HepG2 (cell line): ENCODE data around the gene SLC1A5. TPM values are rescaled to one million over a fixed set of nuclear protein-coding genes. Genes with fewer than 3 reads are reported as not detected.

Source experiments
- CENPX ChIP-seq: sonication (generic); formaldehyde crosslinking; IDR thresholded peaks from 2 replicates; pipeline ENCODE4 v1.9.0; 2021; ENCODE audit warnings: mild to moderate bottlenecking, missing genetic modification reagents, moderate library complexity
- DPF2 ChIP-seq: sonication (generic); formaldehyde crosslinking; IDR thresholded peaks from 2 replicates; pipeline ENCODE4 v1.4.0; 2020; ENCODE audit warnings: mild to moderate bottlenecking, low read depth, missing genetic modification reagents, borderline replicate concordance
- KAT2B ChIP-seq: fragments of 150-350 bp; IDR thresholded peaks from 2 replicates; pipeline ENCODE4 v1.6.1; 2014; ENCODE audit warnings: low read depth, low read length, borderline replicate concordance
- KLF16 ChIP-seq, 2 experiments: sonication (generic) in 1 of 2; formaldehyde crosslinking in 1 of 2; IDR thresholded peaks; 2 replicates each; pipeline versions ENCODE4 v1.6.1 to v1.8.0; 2016 to 2023; ENCODE audit warnings: missing genetic modification reagents in 2 of 2, missing compliant biosample characterization in 1 of 2
- MAFG ChIP-seq: sonication (generic); formaldehyde crosslinking; IDR thresholded peaks from 2 replicates; pipeline ENCODE4 v1.5.1; 2020; ENCODE audit warnings: mild to moderate bottlenecking, missing genetic modification reagents
- PAWR ChIP-seq: sonication (generic); formaldehyde crosslinking; IDR thresholded peaks from 2 replicates; pipeline ENCODE4 v1.4.0; 2020; ENCODE audit warnings: missing genetic modification reagents, mild to moderate bottlenecking, borderline replicate concordance
- PCBP1 ChIP-seq: fragments of 200-400 bp; formaldehyde crosslinking; IDR thresholded peaks from 2 replicates; pipeline ENCODE4 v1.6.1; 2017; ENCODE audit warnings: mild to moderate bottlenecking, low read depth, low read length, borderline replicate concordance
- PITX1 ChIP-seq: sonication (generic); formaldehyde crosslinking; IDR thresholded peaks from 2 replicates; pipeline ENCODE4 v1.5.1; 2020; ENCODE audit warnings: mild to moderate bottlenecking, missing genetic modification reagents
- SALL2 ChIP-seq: sonication (generic); formaldehyde crosslinking; IDR thresholded peaks from 2 replicates; pipeline ENCODE4 v1.8.1; 2023; ENCODE audit warnings: mild to moderate bottlenecking, missing genetic modification reagents, inconsistent platforms
- TSC22D2 ChIP-seq: sonication (generic); formaldehyde crosslinking; IDR thresholded peaks from 2 replicates; pipeline ENCODE4 v1.5.1; 2020; ENCODE audit warnings: missing genetic modification reagents, mild to moderate bottlenecking, borderline replicate concordance
- XRCC5 ChIP-seq: fragments of 200-400 bp; formaldehyde crosslinking; optimal IDR thresholded peaks from 2 replicates; pipeline ENCODE3; 2017; ENCODE audit warnings: mild to moderate bottlenecking, low read length
- ZFP82 ChIP-seq: sonication (generic); formaldehyde crosslinking; IDR thresholded peaks from 2 replicates; pipeline ENCODE4 v1.5.1; 2020; ENCODE audit warnings: mild to moderate bottlenecking, missing genetic modification reagents, borderline replicate concordance
- ZNF547 ChIP-seq: sonication (generic); formaldehyde crosslinking; IDR thresholded peaks from 2 replicates; pipeline ENCODE4 v1.5.1; 2020; ENCODE audit warnings: mild to moderate bottlenecking, missing genetic modification reagents
- ZNF614 ChIP-seq: IDR thresholded peaks from 2 replicates; pipeline ENCODE4 v1.6.1; 2018; ENCODE audit warnings: missing biosample characterization, missing genetic modification reagents, inconsistent platforms, borderline replicate concordance
- ZNF747 ChIP-seq: sonication (generic); formaldehyde crosslinking; IDR thresholded peaks from 2 replicates; pipeline ENCODE4 v1.8.1; 2023; ENCODE audit warnings: missing genetic modification reagents, mild to moderate bottlenecking, borderline replicate concordance
- ZSCAN30 ChIP-seq: sonication (generic); formaldehyde crosslinking; IDR thresholded peaks from 2 replicates; pipeline ENCODE4 v1.5.0; 2020; ENCODE audit warnings: mild to moderate bottlenecking, missing genetic modification reagents
- polyA plus RNA-seq, 8 experiments: library from polyadenylated mRNA; depleted of rRNA in 3 of 8; stranded (reverse) in 7 of 8; unstranded in 1 of 8; fragments of >200 nt; fragmentation: Illumina TruSeq in 4 of 8; extraction: Trizol in 4 of 8; gene quantifications; 2 replicates each; pipeline versions ENCODE4 v1.2.1 to v1.2.3, GENCODE V29; 2011 to 2016; ENCODE audit warnings: low read depth in 4 of 8, missing spikeins in 1 of 8, mixed read lengths in 1 of 8; ENCODE audit not compliant: insufficient read depth in 1 of 8
- total RNA-seq, 5 experiments: library from RNA; depleted of rRNA; stranded (reverse); fragments of >200 nt; fragmentation: Illumina TruSeq; extraction: Trizol; gene quantifications; 2 replicates each; pipeline ENCODE4 v1.2.3, GENCODE V29; 2016; ENCODE audit warnings: low read depth in 1 of 5
- TF ChIP-seq, protein P1 (sequence below): sonication (generic); formaldehyde crosslinking; IDR thresholded peaks from 2 replicates; pipeline ENCODE4 v1.4.0; 2020; ENCODE audit warnings: mild to moderate bottlenecking, missing genetic modification reagents
- TF ChIP-seq, protein P2 (sequence below): IDR thresholded peaks from 2 replicates; pipeline ENCODE4 v1.6.1; 2016; ENCODE audit warnings: mild to moderate bottlenecking, missing biosample characterization, missing genetic modification reagents
- TF ChIP-seq, protein P3 (sequence below): sonication (generic); formaldehyde crosslinking; IDR thresholded peaks from 2 replicates; pipeline ENCODE4 v1.4.0; 2020; ENCODE audit warnings: missing genetic modification reagents
- TF ChIP-seq, protein P4 (sequence below): sonication (generic); formaldehyde crosslinking; IDR thresholded peaks from 2 replicates; pipeline ENCODE4 v1.4.0; 2020; ENCODE audit warnings: missing genetic modification reagents

Gene SLC1A5
- total and polyA plus RNA-seq, 2 of the 13 experiments (the other 11 are each of a cell fraction or from before 2014, with no cell fraction given) = 120 to 159 TPM

DNA sequence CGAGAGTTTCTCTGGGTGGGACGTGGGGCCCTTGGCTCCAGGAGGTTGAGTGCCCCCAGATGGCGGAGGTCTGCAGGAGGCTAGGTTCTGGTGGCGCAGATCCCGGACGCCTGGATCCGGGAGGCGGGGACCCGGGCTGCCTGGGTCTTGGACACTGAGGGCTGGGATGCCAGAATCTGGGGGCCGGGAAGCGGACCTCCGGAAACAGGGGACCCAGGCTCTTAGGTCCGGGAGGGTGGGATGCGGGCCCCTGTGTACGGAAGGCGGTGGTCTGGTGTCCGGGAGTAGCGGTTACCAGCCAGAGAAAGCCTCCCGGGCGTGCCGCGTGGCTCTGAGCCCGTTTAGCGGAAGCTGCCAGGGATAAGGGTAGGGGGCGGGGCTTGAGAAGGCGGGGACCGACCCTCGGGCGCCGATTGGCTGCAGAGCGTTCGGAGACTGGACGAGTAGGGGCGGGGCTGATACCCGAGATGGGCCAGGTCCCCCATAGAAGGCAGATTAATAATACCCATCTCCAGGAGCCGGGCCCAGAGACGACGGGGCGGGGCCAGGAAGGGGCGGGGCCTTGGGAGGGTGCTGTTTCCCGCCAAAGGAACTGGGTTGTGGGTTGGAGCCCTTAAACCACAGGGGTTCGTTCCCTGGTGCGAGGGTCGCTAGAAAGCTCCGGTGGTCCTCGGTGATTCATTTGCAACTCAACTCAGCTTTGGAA, at the start of gene SLC1A5 (continued):
- peak; percentile 96; the same call in 1 of the 2 replicates for TF ChIP-seq TSC22D2 (CRISPR knock-in tag)
- TF ChIP-seq, protein P1, sequence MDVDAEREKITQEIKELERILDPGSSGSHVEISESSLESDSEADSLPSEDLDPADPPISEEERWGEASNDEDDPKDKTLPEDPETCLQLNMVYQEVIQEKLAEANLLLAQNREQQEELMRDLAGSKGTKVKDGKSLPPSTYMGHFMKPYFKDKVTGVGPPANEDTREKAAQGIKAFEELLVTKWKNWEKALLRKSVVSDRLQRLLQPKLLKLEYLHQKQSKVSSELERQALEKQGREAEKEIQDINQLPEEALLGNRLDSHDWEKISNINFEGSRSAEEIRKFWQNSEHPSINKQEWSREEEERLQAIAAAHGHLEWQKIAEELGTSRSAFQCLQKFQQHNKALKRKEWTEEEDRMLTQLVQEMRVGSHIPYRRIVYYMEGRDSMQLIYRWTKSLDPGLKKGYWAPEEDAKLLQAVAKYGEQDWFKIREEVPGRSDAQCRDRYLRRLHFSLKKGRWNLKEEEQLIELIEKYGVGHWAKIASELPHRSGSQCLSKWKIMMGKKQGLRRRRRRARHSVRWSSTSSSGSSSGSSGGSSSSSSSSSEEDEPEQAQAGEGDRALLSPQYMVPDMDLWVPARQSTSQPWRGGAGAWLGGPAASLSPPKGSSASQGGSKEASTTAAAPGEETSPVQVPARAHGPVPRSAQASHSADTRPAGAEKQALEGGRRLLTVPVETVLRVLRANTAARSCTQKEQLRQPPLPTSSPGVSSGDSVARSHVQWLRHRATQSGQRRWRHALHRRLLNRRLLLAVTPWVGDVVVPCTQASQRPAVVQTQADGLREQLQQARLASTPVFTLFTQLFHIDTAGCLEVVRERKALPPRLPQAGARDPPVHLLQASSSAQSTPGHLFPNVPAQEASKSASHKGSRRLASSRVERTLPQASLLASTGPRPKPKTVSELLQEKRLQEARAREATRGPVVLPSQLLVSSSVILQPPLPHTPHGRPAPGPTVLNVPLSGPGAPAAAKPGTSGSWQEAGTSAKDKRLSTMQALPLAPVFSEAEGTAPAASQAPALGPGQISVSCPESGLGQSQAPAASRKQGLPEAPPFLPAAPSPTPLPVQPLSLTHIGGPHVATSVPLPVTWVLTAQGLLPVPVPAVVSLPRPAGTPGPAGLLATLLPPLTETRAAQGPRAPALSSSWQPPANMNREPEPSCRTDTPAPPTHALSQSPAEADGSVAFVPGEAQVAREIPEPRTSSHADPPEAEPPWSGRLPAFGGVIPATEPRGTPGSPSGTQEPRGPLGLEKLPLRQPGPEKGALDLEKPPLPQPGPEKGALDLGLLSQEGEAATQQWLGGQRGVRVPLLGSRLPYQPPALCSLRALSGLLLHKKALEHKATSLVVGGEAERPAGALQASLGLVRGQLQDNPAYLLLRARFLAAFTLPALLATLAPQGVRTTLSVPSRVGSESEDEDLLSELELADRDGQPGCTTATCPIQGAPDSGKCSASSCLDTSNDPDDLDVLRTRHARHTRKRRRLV (CRISPR knock-in tag) = no peak
- no peak for TF ChIP-seq MAFG (CRISPR knock-in tag)
- 0 out of 2 replicates have a peak, but pooled peaks have one; percentile 51 for TF ChIP-seq PCBP1
- no peak for TF ChIP-seq ZNF747
- TF ChIP-seq ZSCAN30 (CRISPR knock-in tag) = 0 out of 2 replicates have a peak, but pooled peaks have one; percentile 31
- TF ChIP-seq, protein P2, sequence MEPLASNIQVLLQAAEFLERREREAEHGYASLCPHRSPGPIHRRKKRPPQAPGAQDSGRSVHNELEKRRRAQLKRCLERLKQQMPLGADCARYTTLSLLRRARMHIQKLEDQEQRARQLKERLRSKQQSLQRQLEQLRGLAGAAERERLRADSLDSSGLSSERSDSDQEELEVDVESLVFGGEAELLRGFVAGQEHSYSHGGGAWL = peak; percentile 97
- peak; percentile 88; the same call in 1 of the 2 replicates for TF ChIP-seq ZFP82
- TF ChIP-seq SALL2 (CRISPR knock-in tag) = no peak
- no peak for TF ChIP-seq CENPX
- peak in 1 of 2 experiments; percentile 98; a peak in 2 of 4 replicates for TF ChIP-seq KLF16 (CRISPR knock-in tag; IDR thresholded peaks at IDR 0.05)
- no peak for TF ChIP-seq PAWR (CRISPR knock-in tag)
- TF ChIP-seq ZNF547 = no peak
- TF ChIP-seq KAT2B = no peak
- TF ChIP-seq, protein P3, sequence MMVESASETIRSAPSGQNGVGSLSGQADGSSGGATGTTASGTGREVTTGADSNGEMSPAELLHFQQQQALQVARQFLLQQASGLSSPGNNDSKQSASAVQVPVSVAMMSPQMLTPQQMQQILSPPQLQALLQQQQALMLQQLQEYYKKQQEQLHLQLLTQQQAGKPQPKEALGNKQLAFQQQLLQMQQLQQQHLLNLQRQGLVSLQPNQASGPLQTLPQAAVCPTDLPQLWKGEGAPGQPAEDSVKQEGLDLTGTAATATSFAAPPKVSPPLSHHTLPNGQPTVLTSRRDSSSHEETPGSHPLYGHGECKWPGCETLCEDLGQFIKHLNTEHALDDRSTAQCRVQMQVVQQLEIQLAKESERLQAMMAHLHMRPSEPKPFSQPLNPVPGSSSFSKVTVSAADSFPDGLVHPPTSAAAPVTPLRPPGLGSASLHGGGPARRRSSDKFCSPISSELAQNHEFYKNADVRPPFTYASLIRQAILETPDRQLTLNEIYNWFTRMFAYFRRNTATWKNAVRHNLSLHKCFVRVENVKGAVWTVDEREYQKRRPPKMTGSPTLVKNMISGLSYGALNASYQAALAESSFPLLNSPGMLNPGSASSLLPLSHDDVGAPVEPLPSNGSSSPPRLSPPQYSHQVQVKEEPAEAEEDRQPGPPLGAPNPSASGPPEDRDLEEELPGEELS (CRISPR knock-in tag) = no peak
- TF ChIP-seq DPF2 = no peak
- TF ChIP-seq, protein P4, sequence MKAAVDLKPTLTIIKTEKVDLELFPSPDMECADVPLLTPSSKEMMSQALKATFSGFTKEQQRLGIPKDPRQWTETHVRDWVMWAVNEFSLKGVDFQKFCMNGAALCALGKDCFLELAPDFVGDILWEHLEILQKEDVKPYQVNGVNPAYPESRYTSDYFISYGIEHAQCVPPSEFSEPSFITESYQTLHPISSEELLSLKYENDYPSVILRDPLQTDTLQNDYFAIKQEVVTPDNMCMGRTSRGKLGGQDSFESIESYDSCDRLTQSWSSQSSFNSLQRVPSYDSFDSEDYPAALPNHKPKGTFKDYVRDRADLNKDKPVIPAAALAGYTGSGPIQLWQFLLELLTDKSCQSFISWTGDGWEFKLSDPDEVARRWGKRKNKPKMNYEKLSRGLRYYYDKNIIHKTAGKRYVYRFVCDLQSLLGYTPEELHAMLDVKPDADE (CRISPR knock-in tag) = no peak
- TF ChIP-seq PITX1 (CRISPR knock-in tag) = peak; percentile 38; the same call in 1 of the 2 replicates
- peak; percentile 62 for TF ChIP-seq ZNF614
- peak; percentile 33 for TF ChIP-seq XRCC5
